ENCODE measurements around the gene GASK1B.

DNA sequence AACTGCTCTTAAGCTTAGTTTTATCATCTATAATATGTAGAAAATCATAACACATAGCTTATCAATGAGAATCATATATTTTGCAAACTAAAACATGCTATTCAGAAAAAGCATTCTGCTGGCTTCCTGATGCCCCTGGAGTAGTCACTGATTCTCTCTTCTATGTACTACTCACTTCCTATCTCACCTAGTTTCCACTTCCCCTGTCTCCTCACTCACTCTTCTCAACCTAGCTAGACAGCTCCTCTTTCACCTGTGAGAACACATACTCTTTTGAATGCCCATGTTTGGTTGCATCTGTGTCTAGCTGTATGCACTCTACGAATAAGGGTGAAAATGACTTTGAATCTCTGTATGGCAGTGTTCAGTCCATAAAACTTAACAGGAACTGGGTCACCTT is 46.8 kb upstream of the GASK1B start:
- TF ChIP-seq, protein P1, sequence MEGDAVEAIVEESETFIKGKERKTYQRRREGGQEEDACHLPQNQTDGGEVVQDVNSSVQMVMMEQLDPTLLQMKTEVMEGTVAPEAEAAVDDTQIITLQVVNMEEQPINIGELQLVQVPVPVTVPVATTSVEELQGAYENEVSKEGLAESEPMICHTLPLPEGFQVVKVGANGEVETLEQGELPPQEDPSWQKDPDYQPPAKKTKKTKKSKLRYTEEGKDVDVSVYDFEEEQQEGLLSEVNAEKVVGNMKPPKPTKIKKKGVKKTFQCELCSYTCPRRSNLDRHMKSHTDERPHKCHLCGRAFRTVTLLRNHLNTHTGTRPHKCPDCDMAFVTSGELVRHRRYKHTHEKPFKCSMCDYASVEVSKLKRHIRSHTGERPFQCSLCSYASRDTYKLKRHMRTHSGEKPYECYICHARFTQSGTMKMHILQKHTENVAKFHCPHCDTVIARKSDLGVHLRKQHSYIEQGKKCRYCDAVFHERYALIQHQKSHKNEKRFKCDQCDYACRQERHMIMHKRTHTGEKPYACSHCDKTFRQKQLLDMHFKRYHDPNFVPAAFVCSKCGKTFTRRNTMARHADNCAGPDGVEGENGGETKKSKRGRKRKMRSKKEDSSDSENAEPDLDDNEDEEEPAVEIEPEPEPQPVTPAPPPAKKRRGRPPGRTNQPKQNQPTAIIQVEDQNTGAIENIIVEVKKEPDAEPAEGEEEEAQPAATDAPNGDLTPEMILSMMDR (IDR thresholded peaks at IDR 0.05; ENCODE audit: low read length): no peak
- TF ChIP-seq EZH2 (IDR thresholded peaks at IDR 0.05; ENCODE audit: borderline replicate concordance, low read length): no peak
